ENCODE data around the gene KLHL29. TPM values are rescaled to one million over a fixed set of nuclear protein-coding genes. Genes with fewer than 3 reads are reported as not detected.

Gene KLHL29
- total and polyA plus RNA-seq, 2 experiments from 2014 or later = 5.6 to 11.0 TPM

GRCh38 chr2:23622466-23622865, 237.5 kb downstream of the KLHL29 start:
- no peaks in the 10 kb centered on the region for H3K36me3 ChIP-seq
- no peak for TF ChIP-seq CTCF (IDR thresholded peaks at IDR 0.05; ENCODE audit: low read depth, low read length)
- no peak for DNase-seq (ENCODE audit: low read depth in 1 of 2, low spot score in 1 of 2)
- no peak overlapping the region for H3K27ac ChIP-seq
- H3K9me3 ChIP-seq (ENCODE audit: low read depth) = no peaks in the 10 kb centered on the region
- no peaks in the 10 kb centered on the region for H3K27me3 ChIP-seq
- H3K4me3 ChIP-seq = no peak overlapping the region
- no peaks in the 10 kb centered on the region for H3K4me1 ChIP-seq (ENCODE audit: low read depth)

- TF ChIP-seq CTCF (IDR thresholded peaks at IDR 0.05; ENCODE audit: low read depth, low read length) = no peak
- no peak for DNase-seq (ENCODE audit: low read depth in 1 of 2, low spot score in 1 of 2)
- no peaks in the 10 kb centered on the region for H3K36me3 ChIP-seq
- H3K9me3 ChIP-seq (ENCODE audit: low read depth) = no peaks in the 10 kb centered on the region
- no peak overlapping the region for H3K4me3 ChIP-seq
- no peaks in the 10 kb centered on the region for H3K4me1 ChIP-seq (ENCODE audit: low read depth)
- H3K27ac ChIP-seq = no peak overlapping the region
- no peaks in the 10 kb centered on the region for H3K27me3 ChIP-seq
Observed at GRCh38 chr2:23622966-23623675, 238.1 kb downstream of the KLHL29 start.

GRCh38 chr2:23624378-23624777, 239.4 kb downstream of the KLHL29 start:
- Histone ChIP-seq H3K27me3 (no peaks in the 10 kb centered on the region), H3K4me1 (ENCODE audit: low read depth) (no peaks in the 10 kb centered on the region), H3K36me3 (no peaks in the 10 kb centered on the region), H3K4me3 (no peak overlapping the region), H3K27ac (no peak overlapping the region), H3K9me3 (ENCODE audit: low read depth) (no peaks in the 10 kb centered on the region)
- peak; percentile 54 for TF ChIP-seq CTCF (IDR thresholded peaks at IDR 0.05; ENCODE audit: low read depth, low read length)
- peak in 1 of 2 donors; percentile 3 for DNase-seq (ENCODE audit: low read depth in 1 of 2, low spot score in 1 of 2)

GRCh38 chr2:23624915-23625314, 239.9 kb downstream of the KLHL29 start:
- Histone ChIP-seq H3K36me3 (no peaks in the 10 kb centered on the region), H3K27ac (no peak overlapping the region), H3K9me3 (ENCODE audit: low read depth) (no peaks in the 10 kb centered on the region), H3K4me3 (no peak overlapping the region), H3K4me1 (ENCODE audit: low read depth) (no peaks in the 10 kb centered on the region), H3K27me3 (no peaks in the 10 kb centered on the region)
- DNase-seq (ENCODE audit: low read depth in 1 of 2, low spot score in 1 of 2) = no peak
- TF ChIP-seq CTCF (IDR thresholded peaks at IDR 0.05; ENCODE audit: low read depth, low read length) = no peak

- H3K4me3 ChIP-seq = no peak overlapping the region
- DNase-seq (ENCODE audit: low read depth in 1 of 2, low spot score in 1 of 2) = no peak
- H3K36me3 ChIP-seq = no peaks in the 10 kb centered on the region
- no peaks in the 10 kb centered on the region for H3K9me3 ChIP-seq (ENCODE audit: low read depth)
- no peaks in the 10 kb centered on the region for H3K27me3 ChIP-seq
- no peak for TF ChIP-seq CTCF (IDR thresholded peaks at IDR 0.05; ENCODE audit: low read depth, low read length)
- H3K27ac ChIP-seq = no peak overlapping the region
- no peaks in the 10 kb centered on the region for H3K4me1 ChIP-seq (ENCODE audit: low read depth)
Observed at GRCh38 chr2:23625726-23626125, 240.7 kb downstream of the KLHL29 start.
